AG09319 (cell line): Measurements from ENCODE around the gene GRK5.
"Not testable (repeated sequence)": the region's sequence is repeated elsewhere in the genome, so short reads cannot be mapped to it uniquely, and the experiment has no call there.

ENCODE experiments used
- DNase-seq: peaks from one replicate; pipeline ENCODE4 v3.0.0-alpha.2; 2010; ENCODE audit warnings: low read depth; ENCODE audit errors: extremely low read depth
- CTCF ChIP-seq: IDR thresholded peaks from 2 replicates; pipeline ENCODE4 v1.5.1; 2011; ENCODE audit warnings: low read depth, mild to moderate bottlenecking, inconsistent platforms, low read length, moderate library complexity

Gene GRK5

GRCh38 chr10:119166564-119166963 lies 40.8 kb upstream of the GRK5 start:
- no peak for DNase-seq
- no peak for TF ChIP-seq CTCF

- no peak for DNase-seq
- TF ChIP-seq CTCF = no peak
These were observed 40.3 kb upstream of the GRK5 start for GRCh38 chr10:119167041-119167440.

DNA sequence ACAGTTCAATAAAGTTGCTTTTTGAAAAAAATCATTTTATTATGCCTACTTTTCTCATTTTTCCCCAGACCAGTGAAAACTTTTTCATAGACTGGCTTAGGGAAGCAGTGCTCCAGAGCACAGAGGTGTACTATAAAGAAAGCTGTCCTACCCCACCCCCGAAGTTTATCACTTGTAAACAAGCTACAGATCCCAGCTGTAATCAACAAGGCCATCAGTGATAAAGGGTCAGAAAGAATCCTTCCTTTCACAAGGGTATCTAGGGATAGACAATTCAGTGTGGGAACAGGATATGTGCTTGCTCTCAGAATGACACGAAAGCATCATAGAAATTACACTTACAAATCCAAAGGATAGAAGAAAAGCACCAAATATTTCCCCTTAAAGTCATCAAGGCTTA lies 33.3 kb upstream of the GRK5 start:
- no peak for DNase-seq
- TF ChIP-seq CTCF = no peak

GRCh38 chr10:119176166-119176565 lies 31.2 kb upstream of the GRK5 start:
- TF ChIP-seq CTCF = no peak
- no peak for DNase-seq

- no peak for TF ChIP-seq CTCF
- DNase-seq = no peak
These were observed 29.5 kb upstream of the GRK5 start for GRCh38 chr10:119177708-119178371.

DNA sequence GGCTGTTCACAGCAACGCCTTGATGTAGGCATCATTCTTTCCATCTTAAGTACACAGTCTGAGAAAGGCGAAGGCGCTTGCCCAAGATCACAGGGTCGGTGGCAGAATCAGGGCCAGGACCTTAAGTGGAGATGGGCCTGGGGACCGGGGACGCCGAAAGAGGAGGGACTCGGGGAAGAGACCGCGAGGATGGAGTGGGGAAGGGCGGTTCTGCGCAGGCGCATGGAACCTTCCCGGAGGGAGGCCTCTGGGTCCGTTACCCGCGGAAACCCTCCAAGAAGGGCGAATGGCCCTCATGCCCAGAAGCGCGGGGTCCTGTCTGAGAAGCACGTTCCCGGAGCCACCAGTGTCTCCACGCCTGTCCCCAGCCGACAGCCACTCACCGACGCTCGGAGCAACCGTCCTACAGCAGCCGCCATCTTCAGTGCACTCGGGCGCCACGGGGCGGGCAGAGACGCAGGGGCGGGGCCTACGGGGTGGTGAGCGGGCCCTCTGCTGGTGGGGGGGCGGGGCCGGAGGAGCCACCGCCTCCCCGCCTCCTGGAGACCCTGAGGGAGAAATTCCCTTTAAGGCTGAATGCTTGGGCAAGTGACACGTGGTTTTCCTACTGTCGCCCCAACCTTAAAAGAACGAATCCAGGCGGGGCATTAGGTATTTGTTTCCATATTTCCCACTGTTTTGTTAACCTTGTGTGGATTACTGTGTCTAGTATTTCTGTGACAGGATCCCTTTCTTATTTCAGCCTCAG lies 28.8 kb upstream of the GRK5 start, which contains the start of gene PRDX3:
Gene PRDX3, minus strand, starts transcription at position 441 of the 748 bp plus-strand sequence. Its CDS starts 22 bp downstream, at position 419.
- DNase-seq = peak; percentile 57
- peak; percentile 8 for TF ChIP-seq CTCF

GRCh38 chr10:119180850-119181400 lies 26.4 kb upstream of the GRK5 start:
- not testable (repeated sequence) for DNase-seq
